Measurements from ENCODE around the gene BPGM.

GRCh38 chr7:134660242-134660785, 13.7 kb downstream of the BPGM start:
- TF ChIP-seq, protein P1, sequence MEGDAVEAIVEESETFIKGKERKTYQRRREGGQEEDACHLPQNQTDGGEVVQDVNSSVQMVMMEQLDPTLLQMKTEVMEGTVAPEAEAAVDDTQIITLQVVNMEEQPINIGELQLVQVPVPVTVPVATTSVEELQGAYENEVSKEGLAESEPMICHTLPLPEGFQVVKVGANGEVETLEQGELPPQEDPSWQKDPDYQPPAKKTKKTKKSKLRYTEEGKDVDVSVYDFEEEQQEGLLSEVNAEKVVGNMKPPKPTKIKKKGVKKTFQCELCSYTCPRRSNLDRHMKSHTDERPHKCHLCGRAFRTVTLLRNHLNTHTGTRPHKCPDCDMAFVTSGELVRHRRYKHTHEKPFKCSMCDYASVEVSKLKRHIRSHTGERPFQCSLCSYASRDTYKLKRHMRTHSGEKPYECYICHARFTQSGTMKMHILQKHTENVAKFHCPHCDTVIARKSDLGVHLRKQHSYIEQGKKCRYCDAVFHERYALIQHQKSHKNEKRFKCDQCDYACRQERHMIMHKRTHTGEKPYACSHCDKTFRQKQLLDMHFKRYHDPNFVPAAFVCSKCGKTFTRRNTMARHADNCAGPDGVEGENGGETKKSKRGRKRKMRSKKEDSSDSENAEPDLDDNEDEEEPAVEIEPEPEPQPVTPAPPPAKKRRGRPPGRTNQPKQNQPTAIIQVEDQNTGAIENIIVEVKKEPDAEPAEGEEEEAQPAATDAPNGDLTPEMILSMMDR (conservative IDR thresholded peaks at IDR 0.05; ENCODE audit: low read length), result no peak
- TF ChIP-seq EZH2phosphoT487 (IDR thresholded peaks at IDR 0.05; ENCODE audit: borderline replicate concordance), result no peak

Data from Loucy (cell line).